HG03520 (cell line): Measurements from ENCODE around the gene WASL.
"Not testable (repeated sequence)": the region's sequence is repeated elsewhere in the genome, so short reads cannot be mapped to it uniquely, and the experiment has no call there.

ENCODE experiments used
- ATAC-seq: cut with Tn5 transposase; IDR thresholded peaks from one replicate; pipeline ENCODE4 v1.9.1; 2021; ENCODE audit warnings: mild to moderate bottlenecking, moderate library complexity; ENCODE audit not compliant: unreplicated experiment

WASL gene

DNA sequence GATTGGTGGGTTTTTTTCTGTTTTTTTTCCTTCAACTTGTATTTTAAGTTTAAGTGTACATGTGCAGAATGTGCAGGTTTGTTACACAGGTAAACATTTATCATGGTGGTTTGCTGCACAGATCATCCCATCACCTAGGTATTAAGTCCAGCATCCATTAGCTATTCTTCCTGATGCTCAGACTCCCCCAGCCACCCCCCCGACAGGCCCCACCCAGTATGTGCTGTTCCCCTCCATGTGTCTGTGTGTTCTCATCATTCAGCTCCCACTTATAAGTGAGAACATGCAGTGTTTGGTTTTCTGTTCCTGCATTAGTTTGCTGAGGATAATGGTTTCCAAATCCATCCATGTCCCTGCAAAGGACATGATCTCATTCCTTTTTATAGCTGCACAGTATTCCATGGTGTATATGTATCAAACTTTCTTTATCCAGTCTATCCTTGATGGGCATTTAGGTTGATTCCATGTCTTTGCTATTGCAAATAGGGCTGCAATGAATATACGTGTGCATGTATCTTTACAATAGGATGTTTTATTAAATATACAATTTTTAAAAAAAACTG is 114.7 kb downstream of the WASL start:
- ATAC-seq, result not testable (repeated sequence)

DNA sequence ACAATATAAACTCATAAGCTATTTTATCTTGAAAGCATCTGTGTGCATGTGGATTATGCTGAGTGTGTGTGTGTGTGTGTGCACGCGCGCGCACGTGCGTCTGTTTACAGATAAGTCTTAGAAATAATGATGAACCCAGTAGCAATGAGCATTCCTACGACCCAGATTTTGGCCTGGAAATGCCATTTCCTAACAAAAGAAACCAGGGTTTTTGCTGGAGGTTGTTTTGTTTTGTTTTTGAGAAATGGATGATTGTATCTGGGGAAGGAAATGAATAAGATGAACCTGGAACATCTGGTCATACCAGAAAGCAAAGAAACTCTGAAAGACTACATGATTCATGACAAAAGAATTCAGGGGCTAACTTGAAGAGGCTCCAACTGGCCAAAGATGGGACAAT is 115.2 kb downstream of the WASL start:
- ATAC-seq, result no peak

DNA sequence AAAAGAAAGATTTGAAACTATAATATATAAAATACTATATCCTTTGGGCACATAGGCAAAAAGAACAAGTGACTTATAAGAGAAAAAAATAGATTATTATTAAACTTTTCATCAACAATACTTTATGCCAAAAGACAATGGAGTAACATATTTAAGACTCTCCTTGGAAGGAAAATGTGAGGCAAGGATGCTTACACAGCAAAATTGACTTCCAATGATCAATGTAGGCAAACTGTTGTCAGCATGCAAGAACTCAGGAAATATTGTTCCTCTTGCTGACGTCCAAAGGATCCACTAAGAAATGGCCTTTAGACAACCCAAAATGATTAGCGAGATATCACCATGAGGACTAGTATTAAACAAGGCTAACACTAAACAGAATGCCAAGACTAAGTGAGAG is 116.0 kb downstream of the WASL start:
- ATAC-seq, result no peak
